ENCODE results near the gene RRP7A. TPM values are rescaled to one million over a fixed set of nuclear protein-coding genes. Genes with fewer than 3 reads are reported as not detected.
"Not testable (repeated sequence)": the region's sequence is repeated elsewhere in the genome, so short reads cannot be mapped to it uniquely, and the experiment has no call there.

RRP7A gene
- total and polyA plus RNA-seq, 2 donors (not counting 1 experiment from before 2014, with no cell fraction given), result 18.3 to 98.5 TPM

DNA sequence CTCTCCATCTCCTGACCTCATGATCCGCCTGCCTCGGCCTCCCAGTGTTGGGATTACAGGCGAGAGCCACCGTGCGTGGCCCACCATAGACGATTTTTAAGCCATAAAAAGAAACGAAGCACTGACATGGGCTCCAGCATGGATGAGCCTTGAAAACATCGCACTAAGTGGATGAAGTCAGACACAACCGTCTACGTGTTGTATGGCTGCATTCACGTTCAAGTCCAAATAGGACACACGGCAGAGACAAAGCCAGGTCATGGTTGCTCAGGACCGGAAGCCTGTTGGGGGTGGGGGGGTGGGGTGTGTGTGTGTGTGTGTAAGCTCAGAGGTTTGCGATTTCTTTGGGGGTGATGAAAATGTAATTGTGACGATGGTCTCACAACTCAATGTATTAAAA, 10.0 kb downstream of the RRP7A start:
- H3K9ac ChIP-seq (ENCODE audit: low read length), result no peak overlapping the region
- peaks cover 5% of the 10 kb centered on the region for H4K20me1 ChIP-seq (ENCODE audit: control insufficient read depth, insufficient read depth, low read length, poor library complexity, severe bottlenecking)
- no peaks in the 10 kb centered on the region for H3K9me3 ChIP-seq (ENCODE audit: control extremely low read depth in 1 of 3, control insufficient read depth in 2 of 3, insufficient read depth in 1 of 3, low read length in 2 of 3)
- Mint-ChIP-seq H3K27me3 (no peaks in the 10 kb centered on the region), H3K4me3 (no peak overlapping the region), H3K4me1 (peaks cover 7% of the 10 kb centered on the region), H3K9me3 (ENCODE audit: insufficient read depth) (no peaks in the 10 kb centered on the region), H3K27ac (peak overlapping the region; percentile 24)
- no peak overlapping the region for H3K4me2 ChIP-seq (replicated peaks; ENCODE audit: low read depth, low read length, poor library complexity, severe bottlenecking)
- H3K27me3 ChIP-seq (replicated peaks in 1 of 4; ENCODE audit: control extremely low read depth in 1 of 4, control insufficient read depth in 3 of 4, insufficient read depth in 4 of 4, low read length in 3 of 4), result no peaks in the 10 kb centered on the region
- POLR2A ChIA-PET, result interaction anchor here (0.7 kb wide), 2 partner anchors 140 to 213 kb away, joined by 5 read pairs; no protein-coding TSS in a partner anchor
- H3K4me3 ChIP-seq (ENCODE audit: control extremely low read depth in 1 of 5, extremely low read depth in 1 of 5, insufficient read depth in 1 of 5, low read depth in 2 of 5, low read length in 4 of 5), result no peak overlapping the region
- CTCF ChIA-PET, result no interaction called here
- H3K27ac ChIP-seq (ENCODE audit: low read length in 2 of 2), result no peak overlapping the region
- TF ChIP-seq, protein P1, sequence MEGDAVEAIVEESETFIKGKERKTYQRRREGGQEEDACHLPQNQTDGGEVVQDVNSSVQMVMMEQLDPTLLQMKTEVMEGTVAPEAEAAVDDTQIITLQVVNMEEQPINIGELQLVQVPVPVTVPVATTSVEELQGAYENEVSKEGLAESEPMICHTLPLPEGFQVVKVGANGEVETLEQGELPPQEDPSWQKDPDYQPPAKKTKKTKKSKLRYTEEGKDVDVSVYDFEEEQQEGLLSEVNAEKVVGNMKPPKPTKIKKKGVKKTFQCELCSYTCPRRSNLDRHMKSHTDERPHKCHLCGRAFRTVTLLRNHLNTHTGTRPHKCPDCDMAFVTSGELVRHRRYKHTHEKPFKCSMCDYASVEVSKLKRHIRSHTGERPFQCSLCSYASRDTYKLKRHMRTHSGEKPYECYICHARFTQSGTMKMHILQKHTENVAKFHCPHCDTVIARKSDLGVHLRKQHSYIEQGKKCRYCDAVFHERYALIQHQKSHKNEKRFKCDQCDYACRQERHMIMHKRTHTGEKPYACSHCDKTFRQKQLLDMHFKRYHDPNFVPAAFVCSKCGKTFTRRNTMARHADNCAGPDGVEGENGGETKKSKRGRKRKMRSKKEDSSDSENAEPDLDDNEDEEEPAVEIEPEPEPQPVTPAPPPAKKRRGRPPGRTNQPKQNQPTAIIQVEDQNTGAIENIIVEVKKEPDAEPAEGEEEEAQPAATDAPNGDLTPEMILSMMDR (IDR thresholded peaks at IDR 0.05), result no peak
- peak; percentile 28 for DNase-seq
- peaks cover 1 to 18% of the 10 kb centered on the region in 2 experiments for H3K36me3 ChIP-seq (replicated peaks in 1 of 2; ENCODE audit: control extremely low read depth in 1 of 2, control insufficient read depth in 1 of 2, extremely low read depth in 1 of 2, insufficient read depth in 2 of 2, low read length in 1 of 2)
- 77% methylated on average over 11 of the region's 15 CpGs for WGBS (ENCODE audit: insufficient coverage)
- ATAC-seq (ENCODE audit: low read depth), result no peak
- H2AFZ ChIP-seq (ENCODE audit: insufficient read depth, low read depth, low read length, poor library complexity, severe bottlenecking), result no peak overlapping the region
- no peaks in the 10 kb centered on the region for H3K79me2 ChIP-seq (ENCODE audit: control insufficient read depth, insufficient read depth, low read length)
- intact Hi-C loops (cut with micrococcal nuclease), result no loop called here
- no peaks in the 10 kb centered on the region for H3K4me1 ChIP-seq (ENCODE audit: control insufficient read depth in 2 of 2, insufficient read depth in 2 of 2, low read length in 2 of 2)

DNA sequence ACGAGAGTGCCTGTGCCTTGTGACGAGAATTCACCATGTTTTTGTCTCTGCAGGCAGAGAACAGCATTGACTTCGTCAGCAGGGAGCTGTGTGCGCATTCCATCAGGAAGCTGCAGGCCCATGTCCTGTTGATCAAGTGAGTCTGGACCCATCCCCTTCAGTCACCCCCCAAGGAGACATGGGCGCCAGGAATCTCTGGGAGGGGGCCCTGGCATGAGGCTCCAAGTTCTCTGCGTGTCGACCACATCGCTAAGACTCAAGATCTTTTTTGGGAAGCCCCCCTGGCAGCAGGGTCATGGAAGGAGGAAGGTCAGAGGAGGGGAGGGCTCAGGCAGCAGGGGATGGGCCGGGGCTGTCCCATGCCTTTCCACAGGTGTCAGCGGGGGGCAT, 10.6 kb downstream of the RRP7A start:
- H3K4me1 Mint-ChIP-seq; H2AFZ ChIP-seq (ENCODE audit: insufficient read depth, low read depth, low read length, poor library complexity, severe bottlenecking); H3K9me3 ChIP-seq (ENCODE audit: control extremely low read depth in 1 of 3, control insufficient read depth in 2 of 3, insufficient read depth in 1 of 3, low read length in 2 of 3); H3K27me3 Mint-ChIP-seq; H3K27me3 ChIP-seq (replicated peaks in 1 of 4; ENCODE audit: control extremely low read depth in 1 of 4, control insufficient read depth in 3 of 4, insufficient read depth in 4 of 4, low read length in 3 of 4); POLR2A ChIA-PET; H3K9ac ChIP-seq (ENCODE audit: low read length); H3K79me2 ChIP-seq (ENCODE audit: control insufficient read depth, insufficient read depth, low read length); ATAC-seq (ENCODE audit: low read depth); H3K4me2 ChIP-seq (replicated peaks; ENCODE audit: low read depth, low read length, poor library complexity, severe bottlenecking); CTCF ChIA-PET; H3K27ac ChIP-seq (ENCODE audit: low read length in 2 of 2); intact Hi-C loops (cut with micrococcal nuclease); H3K4me1 ChIP-seq (ENCODE audit: control insufficient read depth in 2 of 2, insufficient read depth in 2 of 2, low read length in 2 of 2); H4K20me1 ChIP-seq (ENCODE audit: control insufficient read depth, insufficient read depth, low read length, poor library complexity, severe bottlenecking); H3K4me3 Mint-ChIP-seq; H3K4me3 ChIP-seq (ENCODE audit: control extremely low read depth in 1 of 5, extremely low read depth in 1 of 5, insufficient read depth in 1 of 5, low read depth in 2 of 5, low read length in 4 of 5); H3K9me3 Mint-ChIP-seq (ENCODE audit: insufficient read depth): not testable (repeated sequence)
- H3K36me3 ChIP-seq (replicated peaks in 1 of 2; ENCODE audit: control extremely low read depth in 1 of 2, control insufficient read depth in 1 of 2, extremely low read depth in 1 of 2, insufficient read depth in 2 of 2, low read length in 1 of 2), result peaks cover 1 to 16% of the 10 kb centered on the region in 2 experiments
- peak overlapping the region; percentile 37 for H3K27ac Mint-ChIP-seq
- DNase-seq, result peak; percentile 23
- 58% methylated on average over 8 of the region's 10 CpGs for WGBS (ENCODE audit: insufficient coverage)

DNA sequence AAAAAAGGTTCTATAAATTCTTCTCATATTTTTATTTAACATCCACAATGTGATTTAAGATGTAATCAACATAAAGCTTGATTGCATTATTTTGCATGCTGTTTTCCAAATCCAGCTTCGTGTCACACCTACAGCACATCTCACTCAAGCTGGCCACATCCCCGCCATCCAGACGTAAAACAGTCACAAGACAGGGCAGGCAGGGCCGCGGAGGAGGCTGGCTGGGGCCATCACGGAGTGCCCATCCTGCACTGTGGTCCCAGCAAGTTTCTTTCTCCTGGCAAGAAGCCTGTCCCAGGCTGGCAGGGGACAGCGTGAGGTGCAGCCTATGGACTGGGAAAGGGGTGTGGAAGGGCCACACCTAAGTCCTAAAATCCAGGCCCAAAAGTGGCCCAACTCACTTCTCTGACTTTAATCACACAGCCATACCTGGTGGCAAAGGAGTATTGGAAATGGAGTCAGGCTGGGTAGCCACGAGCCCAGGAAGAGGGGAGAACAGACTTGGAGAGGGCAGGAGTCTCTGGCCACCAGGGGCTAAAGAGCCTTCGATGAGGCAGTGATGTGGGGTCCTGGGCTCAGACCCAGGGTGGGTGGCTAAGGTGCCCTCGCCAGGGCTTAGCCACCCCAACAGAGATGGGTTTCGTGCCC, 11.1 kb downstream of the RRP7A start:
- 77% methylated on average over 9 of the region's 11 CpGs for WGBS (ENCODE audit: insufficient coverage)
- H3K9me3 ChIP-seq (ENCODE audit: control extremely low read depth in 1 of 3, control insufficient read depth in 2 of 3, insufficient read depth in 1 of 3, low read length in 2 of 3); H3K4me1 ChIP-seq (ENCODE audit: control insufficient read depth in 2 of 2, insufficient read depth in 2 of 2, low read length in 2 of 2); H3K4me3 Mint-ChIP-seq; H3K27ac ChIP-seq (ENCODE audit: low read length in 2 of 2); CTCF ChIA-PET; H3K4me3 ChIP-seq (ENCODE audit: control extremely low read depth in 1 of 5, extremely low read depth in 1 of 5, insufficient read depth in 1 of 5, low read depth in 2 of 5, low read length in 4 of 5); H3K4me1 Mint-ChIP-seq; H3K4me2 ChIP-seq (replicated peaks; ENCODE audit: low read depth, low read length, poor library complexity, severe bottlenecking); H4K20me1 ChIP-seq (ENCODE audit: control insufficient read depth, insufficient read depth, low read length, poor library complexity, severe bottlenecking); H2AFZ ChIP-seq (ENCODE audit: insufficient read depth, low read depth, low read length, poor library complexity, severe bottlenecking); ATAC-seq (ENCODE audit: low read depth); H3K9me3 Mint-ChIP-seq (ENCODE audit: insufficient read depth); H3K27me3 ChIP-seq (replicated peaks in 1 of 4; ENCODE audit: control extremely low read depth in 1 of 4, control insufficient read depth in 3 of 4, insufficient read depth in 4 of 4, low read length in 3 of 4); intact Hi-C loops (cut with micrococcal nuclease); H3K79me2 ChIP-seq (ENCODE audit: control insufficient read depth, insufficient read depth, low read length); H3K9ac ChIP-seq (ENCODE audit: low read length); H3K27me3 Mint-ChIP-seq: not testable (repeated sequence)
- peak; percentile 18 for DNase-seq
- H3K27ac Mint-ChIP-seq, result peak overlapping the region; percentile 64
- POLR2A ChIA-PET, result interaction anchor here (0.6 to 0.7 kb wide), 5 partner anchors 21 to 645 kb away, joined by 3 to 9 read pairs (median 6); no protein-coding TSS in a partner anchor
- H3K36me3 ChIP-seq (replicated peaks in 1 of 2; ENCODE audit: control extremely low read depth in 1 of 2, control insufficient read depth in 1 of 2, extremely low read depth in 1 of 2, insufficient read depth in 2 of 2, low read length in 1 of 2), result peaks cover 1 to 14% of the 10 kb centered on the region in 2 experiments

Data from B cell (primary cell).